Femur (tissue), 1 donor: Measurements from ENCODE around the gene NBDY.
"Not testable (repeated sequence)": the region's sequence is repeated elsewhere in the genome, so short reads cannot be mapped to it uniquely, and the experiment has no call there.

Source experiments
- DNase-seq: peaks from one replicate; pipeline ENCODE4 v3.0.0-alpha.2; 2017

NBDY gene

DNA sequence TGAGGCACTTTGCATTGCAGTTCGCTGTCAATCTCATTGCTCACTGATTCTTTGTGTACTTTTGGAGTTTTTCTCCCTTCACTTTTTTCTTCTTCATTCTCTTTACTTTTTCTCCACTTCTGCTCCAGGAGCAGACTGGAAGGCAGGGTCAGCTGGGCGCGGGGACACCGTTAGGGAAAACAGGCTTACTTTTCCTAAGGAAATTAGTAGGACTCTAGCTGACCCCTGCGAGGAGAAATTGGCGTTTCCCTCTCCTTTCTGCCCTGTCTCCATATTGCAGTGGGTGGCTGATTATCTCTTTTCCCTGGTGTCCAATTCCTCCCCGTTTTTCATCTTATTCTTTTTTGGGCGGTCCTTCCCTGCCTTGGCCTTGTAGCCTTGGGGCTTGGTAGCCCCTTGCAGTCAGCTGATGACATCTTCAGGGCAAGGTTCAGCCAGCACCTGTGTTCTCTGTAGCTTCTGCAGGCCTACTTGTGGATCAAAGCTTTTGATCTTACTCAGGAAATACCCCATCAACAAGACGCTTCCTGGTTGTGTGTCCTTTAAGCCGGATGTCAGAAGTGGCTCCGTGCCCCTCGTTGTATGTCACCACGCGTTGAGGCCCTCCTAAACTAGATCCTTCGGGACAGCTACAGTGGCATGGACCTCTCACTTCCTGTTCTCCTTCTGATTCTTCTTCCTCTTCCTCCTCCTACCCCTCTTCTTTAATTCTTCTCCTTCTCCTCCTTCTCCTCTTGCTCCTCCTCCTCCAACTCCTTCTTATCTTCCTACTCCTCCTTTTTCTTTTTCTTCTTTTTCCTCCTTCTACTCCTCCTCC, 36.1 kb downstream of the NBDY start:
- DNase-seq, result peak; percentile 17

DNA sequence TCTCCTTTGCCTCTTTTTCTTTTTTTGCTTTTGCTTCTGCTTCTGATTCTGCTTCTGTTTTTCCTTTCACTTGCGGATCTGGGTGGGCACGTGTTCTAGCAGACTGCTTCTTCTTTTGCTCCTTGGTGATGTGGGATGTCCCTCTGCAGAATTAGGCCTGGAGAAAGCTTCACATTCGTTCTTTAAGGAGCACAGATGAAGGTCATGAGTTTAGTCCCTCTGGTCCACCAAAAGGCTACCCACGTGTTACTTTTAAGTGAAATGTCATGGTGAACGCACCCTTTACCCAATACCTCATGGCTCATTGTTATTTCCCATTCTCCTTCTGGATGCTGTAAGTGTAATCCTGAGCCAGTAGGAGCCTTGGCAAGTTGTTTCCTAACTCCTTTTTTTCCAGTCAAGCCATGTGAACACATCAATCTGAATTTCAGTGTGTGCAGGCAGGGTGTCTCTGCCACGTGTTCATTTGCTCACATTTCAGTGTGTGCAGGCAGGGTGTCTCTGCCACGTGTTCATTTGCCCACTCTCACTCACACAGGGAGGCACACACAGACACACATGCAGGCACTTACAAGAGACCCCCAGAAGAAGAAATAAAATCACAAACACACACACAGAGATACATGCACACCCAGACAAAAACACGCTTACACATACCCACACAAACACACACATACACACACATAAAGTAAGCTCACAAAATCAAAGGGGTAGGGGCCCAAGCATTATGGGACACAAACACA, 36.9 kb downstream of the NBDY start:
- DNase-seq, result peak; percentile 15

DNA sequence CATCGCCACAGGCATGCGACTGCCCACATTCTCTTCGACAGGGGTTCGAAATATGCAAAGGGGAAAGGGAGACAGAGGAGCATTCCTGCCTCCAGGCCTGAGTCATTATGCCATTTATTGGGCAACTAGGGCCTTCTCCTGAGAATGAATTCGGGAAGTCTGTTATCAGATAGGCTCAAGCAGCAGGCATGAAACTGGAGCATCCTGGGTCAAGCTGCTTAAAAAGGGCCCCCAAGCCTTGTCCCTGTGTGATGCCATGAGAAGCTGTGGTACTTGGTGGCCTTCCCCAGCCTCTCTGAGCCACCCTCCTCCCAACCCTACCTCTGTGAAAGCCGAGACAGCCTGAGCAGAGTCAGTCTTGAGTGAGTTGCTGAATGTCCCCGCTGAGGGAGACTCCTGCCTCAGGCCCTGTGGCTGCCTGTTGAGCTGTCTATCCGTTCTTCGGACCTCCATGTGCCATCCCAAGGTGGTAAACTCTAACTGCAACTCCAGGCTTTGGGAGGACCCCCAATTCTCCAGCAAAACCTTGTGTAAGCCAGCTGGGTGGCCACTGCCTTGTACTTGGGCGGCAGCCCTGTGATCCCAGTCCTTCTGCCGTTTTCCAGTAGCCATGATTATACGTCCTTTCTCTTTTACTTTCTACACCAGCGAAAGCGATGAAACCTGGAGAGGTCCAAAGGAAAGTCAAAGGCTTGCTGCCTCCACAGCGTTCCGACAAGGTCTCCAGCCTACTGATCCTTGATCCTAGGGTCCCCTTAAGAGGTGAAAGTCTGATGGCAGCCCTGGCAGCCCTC, 37.7 kb downstream of the NBDY start:
- peak; percentile 22 for DNase-seq

GRCh38 chrX:56767348-56768119, 38.5 kb downstream of the NBDY start:
- peak; percentile 66 for DNase-seq

DNA sequence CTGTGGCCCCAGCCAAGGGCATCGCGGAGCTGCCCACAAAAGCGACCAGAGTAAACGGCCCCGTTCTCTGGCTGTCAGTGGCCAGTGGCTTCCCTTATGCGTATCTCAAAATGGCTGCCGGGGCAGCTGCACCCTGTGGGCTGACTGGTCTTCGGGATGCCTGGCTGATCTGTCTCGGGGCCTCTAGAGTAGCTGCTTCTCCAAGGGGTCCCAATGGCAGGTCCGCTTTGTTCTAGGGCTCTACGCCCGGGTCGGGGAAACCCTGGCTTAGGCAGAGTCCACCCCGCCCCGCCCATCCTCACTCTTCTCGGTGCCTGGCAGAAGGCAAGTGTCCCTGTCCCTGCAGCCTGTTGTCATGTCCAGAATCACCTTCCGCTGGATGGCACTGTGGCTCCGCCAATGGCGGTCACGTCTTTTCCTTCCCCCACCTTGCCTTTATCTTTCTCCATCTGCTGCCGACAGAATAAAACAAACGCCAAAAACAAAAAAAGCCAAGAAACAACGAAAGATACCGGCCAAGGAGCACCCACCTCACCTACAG, 39.1 kb downstream of the NBDY start:
- DNase-seq, result not testable (repeated sequence)

DNA sequence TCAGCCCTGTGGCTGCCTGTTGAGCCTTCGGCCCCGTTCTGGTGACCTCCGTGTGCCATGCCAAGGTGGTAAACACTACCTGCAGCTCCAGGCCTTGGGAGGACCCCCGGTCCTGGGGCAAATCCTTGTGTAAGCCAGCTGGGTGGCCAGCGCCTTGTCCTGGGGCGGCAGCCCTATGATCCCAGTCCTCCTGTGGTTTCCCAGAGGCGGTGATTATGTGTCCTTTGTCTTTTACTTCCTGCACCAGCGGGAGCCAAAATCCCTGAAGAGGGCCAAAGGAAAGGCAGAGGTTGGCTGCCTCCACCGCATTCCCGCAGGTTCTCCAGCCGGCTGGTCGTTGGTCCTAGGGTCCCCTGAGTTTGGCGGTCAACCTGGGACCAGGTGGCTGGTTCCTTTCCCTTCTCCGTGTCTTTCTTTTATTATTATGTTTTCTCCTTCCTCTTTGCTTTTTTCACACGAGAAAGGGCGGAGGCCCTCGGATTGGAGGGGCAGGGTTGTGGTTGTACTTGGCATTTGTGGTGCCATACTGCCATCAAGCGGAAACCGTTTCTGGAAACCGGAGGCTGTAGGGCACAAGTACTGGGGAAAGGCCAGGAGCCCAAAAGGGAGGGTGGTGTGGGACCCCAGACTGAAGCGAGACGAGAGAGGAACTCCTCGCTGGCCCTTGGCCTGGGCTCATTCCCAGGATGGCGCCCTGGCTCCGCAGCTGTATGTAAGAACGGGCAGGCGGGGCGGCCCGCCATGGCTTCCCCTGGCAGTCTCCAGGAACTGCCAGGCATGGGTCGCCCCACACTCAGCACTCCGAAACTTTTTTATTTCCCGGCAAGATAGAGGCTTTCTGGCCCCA, 43.9 kb downstream of the NBDY start:
- not testable (repeated sequence) for DNase-seq

DNA sequence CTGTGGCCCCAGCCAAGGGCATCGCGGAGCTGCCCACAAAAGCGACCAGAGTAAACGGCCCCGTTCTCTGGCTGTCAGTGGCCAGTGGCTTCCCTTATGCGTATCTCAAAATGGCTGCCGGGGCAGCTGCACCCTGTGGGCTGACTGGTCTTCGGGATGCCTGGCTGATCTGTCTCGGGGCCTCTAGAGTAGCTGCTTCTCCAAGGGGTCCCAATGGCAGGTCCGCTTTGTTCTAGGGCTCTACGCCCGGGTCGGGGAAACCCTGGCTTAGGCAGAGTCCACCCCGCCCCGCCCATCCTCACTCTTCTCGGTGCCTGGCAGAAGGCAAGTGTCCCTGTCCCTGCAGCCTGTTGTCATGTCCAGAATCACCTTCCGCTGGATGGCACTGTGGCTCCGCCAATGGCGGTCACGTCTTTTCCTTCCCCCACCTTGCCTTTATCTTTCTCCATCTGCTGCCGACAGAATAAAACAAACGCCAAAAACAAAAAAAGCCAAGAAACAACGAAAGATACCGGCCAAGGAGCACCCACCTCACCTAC, 44.5 kb downstream of the NBDY start:
- not testable (repeated sequence) for DNase-seq

- not testable (repeated sequence) for DNase-seq
Observed at GRCh38 chrX:56778099-56778923, 49.3 kb downstream of the NBDY start.

DNA sequence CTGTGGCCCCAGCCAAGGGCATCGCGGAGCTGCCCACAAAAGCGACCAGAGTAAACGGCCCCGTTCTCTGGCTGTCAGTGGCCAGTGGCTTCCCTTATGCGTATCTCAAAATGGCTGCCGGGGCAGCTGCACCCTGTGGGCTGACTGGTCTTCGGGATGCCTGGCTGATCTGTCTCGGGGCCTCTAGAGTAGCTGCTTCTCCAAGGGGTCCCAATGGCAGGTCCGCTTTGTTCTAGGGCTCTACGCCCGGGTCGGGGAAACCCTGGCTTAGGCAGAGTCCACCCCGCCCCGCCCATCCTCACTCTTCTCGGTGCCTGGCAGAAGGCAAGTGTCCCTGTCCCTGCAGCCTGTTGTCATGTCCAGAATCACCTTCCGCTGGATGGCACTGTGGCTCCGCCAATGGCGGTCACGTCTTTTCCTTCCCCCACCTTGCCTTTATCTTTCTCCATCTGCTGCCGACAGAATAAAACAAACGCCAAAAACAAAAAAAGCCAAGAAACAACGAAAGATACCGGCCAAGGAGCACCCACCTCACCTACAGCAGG, 50.0 kb downstream of the NBDY start:
- not testable (repeated sequence) for DNase-seq

GRCh38 chrX:56780681-56781649, 51.9 kb downstream of the NBDY start:
- not testable (repeated sequence) for DNase-seq

DNA sequence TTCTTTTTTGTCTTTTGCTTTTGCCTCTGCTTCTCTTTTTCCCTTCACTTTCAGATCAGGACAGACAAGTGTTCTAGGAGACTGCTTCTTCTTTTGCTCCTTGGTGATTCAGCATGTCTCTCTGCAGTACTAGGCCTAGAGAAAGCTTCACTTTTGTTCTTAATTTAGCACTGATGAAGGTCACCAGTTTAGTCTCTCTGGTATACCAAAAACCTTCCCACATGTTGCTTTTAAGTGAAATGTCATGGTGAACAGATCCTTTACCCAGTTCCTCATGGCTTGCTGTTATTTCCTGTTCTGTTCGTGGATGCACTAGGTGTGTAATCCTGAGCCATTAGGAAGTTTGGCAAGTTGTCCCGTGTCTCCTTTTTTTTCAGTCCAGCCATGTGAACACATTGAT, 53.3 kb downstream of the NBDY start:
- DNase-seq, result no peak

GRCh38 chrX:56782791-56783449, 53.9 kb downstream of the NBDY start:
- DNase-seq, result no peak

GRCh38 chrX:56783450-56783831, 54.4 kb downstream of the NBDY start:
- peak; percentile 93 for DNase-seq

- DNase-seq, result peak; percentile 12
Observed at GRCh38 chrX:56783996-56784620, 55.1 kb downstream of the NBDY start.

DNA sequence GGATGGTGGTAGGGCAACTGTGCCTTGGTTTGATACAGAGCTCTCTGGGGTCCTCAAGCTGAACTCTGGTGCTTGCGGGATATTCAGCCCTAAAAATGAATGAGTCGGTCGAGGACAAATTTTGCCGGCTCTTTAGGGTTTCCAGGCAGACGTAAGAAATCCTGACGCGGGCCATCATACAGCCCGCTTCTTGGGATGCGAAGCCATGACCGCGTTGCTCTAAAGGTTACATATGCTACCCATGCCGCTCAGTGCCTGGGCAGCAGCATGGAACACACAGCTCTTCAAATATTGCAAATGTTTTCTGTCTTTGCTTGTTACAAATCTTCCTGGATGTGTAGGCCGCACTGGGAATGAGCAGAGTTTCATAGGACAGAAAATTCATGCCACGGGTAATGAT, 55.6 kb downstream of the NBDY start:
- DNase-seq, result no peak

- peak; percentile 6 for DNase-seq
Observed at GRCh38 chrX:56785442-56785841, 56.4 kb downstream of the NBDY start.
